Mucosa of rectum (tissue), 2 donors: ENCODE data around the gene CPSF4L.

Experiments used
- H3K27ac ChIP-seq, 2 donors: one replicate each; pipeline ENCODE4 v1.7.0; 2013; ENCODE audit warnings: inconsistent platforms in 2 of 2, low read depth in 2 of 2, low read length in 2 of 2
- H3K27me3 ChIP-seq, 2 donors: one replicate each; pipeline ENCODE4 v1.7.0; 2013; ENCODE audit warnings: low read length in 2 of 2; ENCODE audit not compliant: control insufficient read depth in 2 of 2, insufficient read depth in 2 of 2
- H3K36me3 ChIP-seq, 2 donors: one replicate each; pipeline ENCODE4 v1.7.0; 2013; ENCODE audit warnings: low read length in 2 of 2; ENCODE audit not compliant: control insufficient read depth in 2 of 2, insufficient read depth in 2 of 2
- H3K4me1 ChIP-seq, 2 donors: one replicate each; pipeline ENCODE4 v1.7.0; 2013; ENCODE audit warnings: low read length in 2 of 2, mild to moderate bottlenecking in 1 of 2; ENCODE audit not compliant: control insufficient read depth in 2 of 2, insufficient read depth in 2 of 2
- H3K4me3 ChIP-seq, 2 donors: one replicate each; pipeline ENCODE4 v1.7.0; 2013; ENCODE audit warnings: low read length in 2 of 2
- H3K9ac ChIP-seq, 2 donors: one replicate each; pipeline ENCODE4 v1.7.0; 2013; ENCODE audit warnings: low read length in 2 of 2, low read depth in 1 of 2, mild to moderate bottlenecking in 1 of 2
- H3K9me3 ChIP-seq, 2 donors: one replicate each; pipeline ENCODE4 v1.7.0; 2013; ENCODE audit warnings: low read length in 2 of 2; ENCODE audit not compliant: control insufficient read depth in 2 of 2
- donor health status: healthy.
- donor health status: Normal muscosa, but diverticular disease.

CPSF4L gene

DNA sequence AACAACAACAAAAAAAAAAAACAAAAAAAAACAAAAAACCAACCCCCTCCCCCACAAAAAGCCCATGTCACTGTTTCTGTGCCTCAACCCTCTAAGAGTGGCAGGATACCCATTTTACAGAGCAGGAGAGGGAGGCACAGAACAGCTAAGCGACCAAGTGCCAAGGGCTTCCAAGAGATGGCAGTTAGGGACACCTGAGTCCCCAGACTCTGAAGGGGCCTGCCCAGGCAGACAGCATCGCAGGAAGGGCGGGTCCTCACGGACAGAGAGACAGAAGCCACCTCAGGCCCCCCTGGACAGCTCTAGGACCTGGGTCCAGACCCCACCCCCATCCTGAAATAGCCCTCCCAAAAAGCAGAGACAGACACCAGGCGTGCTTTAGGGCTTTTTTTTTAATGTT, 21.6 kb upstream of the CPSF4L start:
- Histone ChIP-seq H3K36me3 (peaks cover 19 to 23% of the 10 kb centered on the region in 2 donors), H3K9me3 (no peaks in the 10 kb centered on the region), H3K27me3 (no peaks in the 10 kb centered on the region), H3K27ac (no peak overlapping the region), H3K4me3 (no peak overlapping the region), H3K9ac (no peak overlapping the region), H3K4me1 (peaks cover 16 to 24% of the 10 kb centered on the region in 2 donors)

DNA sequence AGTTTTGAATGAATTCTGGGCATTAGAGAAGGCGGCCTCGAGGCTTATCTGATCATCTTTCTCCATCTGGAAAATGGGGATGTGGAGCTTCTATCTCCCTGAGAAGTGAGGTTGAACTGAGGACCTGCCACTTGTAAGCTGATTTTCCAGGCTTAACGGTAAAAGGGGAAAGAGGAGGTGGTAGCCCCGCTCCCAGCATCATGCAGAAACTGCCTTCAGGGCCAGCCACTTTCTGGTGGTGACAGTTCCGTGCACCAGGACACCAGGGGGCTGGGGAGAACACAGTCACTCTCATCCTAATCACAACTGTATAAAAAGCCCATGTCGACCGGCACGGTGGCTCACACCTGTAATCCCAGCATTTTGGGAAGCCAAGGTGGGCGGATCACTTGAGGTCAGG, 20.9 kb upstream of the CPSF4L start:
- Histone ChIP-seq H3K27ac (no peak overlapping the region), H3K4me1 (peaks cover 14 to 23% of the 10 kb centered on the region in 2 donors), H3K9ac (no peak overlapping the region)

DNA sequence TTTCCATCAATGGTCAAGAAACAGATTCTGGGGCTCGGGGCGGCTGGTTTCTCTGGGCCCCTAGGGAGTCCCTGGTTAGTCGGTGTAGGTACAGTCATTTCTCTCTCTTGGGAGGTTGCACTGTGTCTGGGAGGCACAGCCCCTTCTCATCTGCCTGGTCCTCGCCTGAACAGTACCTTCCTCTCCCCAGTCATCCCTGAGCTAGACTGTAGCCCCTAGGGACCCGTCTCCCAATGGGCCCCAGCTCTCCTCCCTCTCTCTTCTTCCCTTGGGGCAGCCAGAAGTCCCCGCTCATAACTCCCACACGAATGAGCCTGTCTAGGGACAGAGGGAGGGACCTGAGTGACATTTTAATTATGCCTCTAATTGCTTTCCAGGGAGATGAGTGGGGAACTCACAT, 20.2 kb upstream of the CPSF4L start:
- no peaks in the 10 kb centered on the region for H3K9me3 ChIP-seq
- H3K4me3 ChIP-seq, result no peak overlapping the region
- H3K27me3 ChIP-seq, result no peaks in the 10 kb centered on the region
- H3K9ac ChIP-seq, result no peak overlapping the region
- no peak overlapping the region for H3K27ac ChIP-seq
- H3K4me1 ChIP-seq, result peaks cover 11 to 20% of the 10 kb centered on the region in 2 donors
- H3K36me3 ChIP-seq, result peaks cover 19 to 23% of the 10 kb centered on the region in 2 donors

More for the DNA sequence above, 20.9 kb upstream of the CPSF4L start:
- Histone ChIP-seq H3K27me3 (no peaks in the 10 kb centered on the region), H3K36me3 (peaks cover 19 to 23% of the 10 kb centered on the region in 2 donors), H3K9me3 (no peaks in the 10 kb centered on the region), H3K4me3 (no peak overlapping the region)

DNA sequence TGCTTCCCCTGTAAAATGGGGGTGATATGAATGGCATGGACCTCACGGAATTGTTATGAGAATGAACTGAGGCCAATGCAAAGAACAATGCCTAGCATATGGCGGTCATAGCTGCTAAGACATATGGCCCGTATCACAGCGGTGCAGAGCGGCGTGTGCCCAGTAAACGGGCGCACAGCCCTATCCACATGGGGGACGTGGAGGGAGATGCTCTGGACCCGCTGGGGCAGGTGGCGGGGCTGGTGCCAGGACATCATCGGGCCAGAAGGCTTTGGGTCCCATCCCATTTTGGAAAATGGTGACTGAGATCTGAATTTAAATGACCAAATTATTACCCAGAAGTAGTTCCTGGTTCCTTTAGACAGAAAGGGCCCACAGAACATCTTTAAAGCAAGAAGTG, 18.5 kb upstream of the CPSF4L start:
- Histone ChIP-seq H3K27ac (no peak overlapping the region), H3K4me3 (no peak overlapping the region), H3K36me3 (peaks cover 7 to 10% of the 10 kb centered on the region in 2 donors), H3K9me3 (no peaks in the 10 kb centered on the region), H3K4me1 (peaks cover 9 to 20% of the 10 kb centered on the region in 2 donors), H3K9ac (no peak overlapping the region), H3K27me3 (no peaks in the 10 kb centered on the region)

DNA sequence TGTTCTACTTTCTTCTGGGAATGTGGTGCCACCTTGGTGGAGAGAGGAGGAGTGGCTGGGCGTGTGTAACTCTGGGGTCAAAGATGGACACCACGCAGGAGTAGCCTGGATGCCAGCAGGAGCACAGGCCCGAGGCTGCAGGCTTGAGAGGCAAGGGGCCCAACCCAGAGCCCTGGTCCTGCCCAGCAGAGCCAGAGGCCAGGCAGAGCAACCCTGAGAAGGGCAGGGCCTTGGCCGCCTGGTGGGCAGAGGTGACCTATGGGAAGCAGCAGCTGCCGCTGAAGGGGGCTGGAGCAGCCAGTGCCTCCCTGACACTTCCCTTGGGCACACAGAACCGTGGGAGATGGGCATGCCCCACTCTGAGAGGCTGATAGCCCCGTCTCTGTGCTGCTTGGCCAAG, 18.0 kb upstream of the CPSF4L start:
- H3K36me3 ChIP-seq, result peaks cover 3 to 5% of the 10 kb centered on the region in 2 donors
- H3K4me3 ChIP-seq, result no peak overlapping the region
- no peak overlapping the region for H3K9ac ChIP-seq
- H3K27ac ChIP-seq, result no peak overlapping the region
- H3K9me3 ChIP-seq, result no peaks in the 10 kb centered on the region
- H3K4me1 ChIP-seq, result peaks cover 9 to 20% of the 10 kb centered on the region in 2 donors
- H3K27me3 ChIP-seq, result no peaks in the 10 kb centered on the region

DNA sequence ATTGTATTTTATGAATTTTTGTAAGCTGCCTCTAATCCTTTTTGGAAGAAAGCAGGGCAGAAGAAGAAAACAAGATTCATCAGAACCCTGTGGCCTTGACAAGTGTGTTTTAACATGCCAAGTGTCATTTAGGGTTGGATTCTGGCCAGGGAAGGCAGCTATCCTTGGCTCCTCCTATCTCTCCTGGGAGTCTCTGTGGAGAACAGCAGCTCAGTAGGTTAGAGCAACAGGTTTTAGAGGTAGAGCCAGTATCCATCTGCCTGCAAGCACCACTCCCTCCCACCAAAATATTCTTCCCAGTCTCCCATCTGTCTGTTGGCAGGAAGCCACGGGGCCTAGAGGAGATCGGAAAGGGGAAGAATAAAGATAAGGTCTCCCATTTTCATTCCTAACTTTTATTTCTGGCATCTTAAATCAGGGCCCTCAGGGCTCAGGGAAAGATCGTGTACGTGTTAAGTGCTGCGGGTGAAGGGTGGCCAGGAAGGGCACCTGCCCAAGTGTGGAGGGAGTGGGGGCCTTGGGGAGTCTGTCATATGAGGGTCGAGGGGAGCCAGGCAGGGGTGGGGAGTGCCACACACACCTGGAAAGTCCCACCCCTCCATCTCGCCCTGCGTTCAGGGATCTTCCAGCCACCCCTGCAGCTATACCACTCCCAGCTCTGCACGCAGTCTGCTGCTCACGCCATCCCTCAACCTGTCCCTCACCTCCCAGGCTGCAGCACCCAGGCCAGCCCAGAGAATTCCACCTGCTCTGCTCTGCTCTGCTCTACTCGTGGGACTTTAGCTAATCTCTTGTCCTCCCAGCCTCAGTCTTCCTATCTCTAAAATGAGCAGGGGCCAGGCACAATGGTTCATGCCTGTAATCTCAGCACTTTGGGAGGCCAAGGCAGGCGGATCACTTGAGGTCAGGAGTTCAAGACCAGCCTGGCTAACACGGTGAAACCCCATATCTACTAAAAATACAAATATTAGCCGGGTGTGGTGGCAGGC, 17.1 kb upstream of the CPSF4L start:
- Histone ChIP-seq H3K9ac (peak overlapping the region in 1 of 2 donors; percentile 47), H3K4me1 (peaks cover 9 to 20% of the 10 kb centered on the region in 2 donors), H3K36me3 (peaks cover 0 to 2% of the 10 kb centered on the region in 2 donors), H3K27me3 (no peaks in the 10 kb centered on the region), H3K4me3 (no peak overlapping the region), H3K9me3 (no peaks in the 10 kb centered on the region), H3K27ac (peak overlapping the region; percentile 43 to 54)

DNA sequence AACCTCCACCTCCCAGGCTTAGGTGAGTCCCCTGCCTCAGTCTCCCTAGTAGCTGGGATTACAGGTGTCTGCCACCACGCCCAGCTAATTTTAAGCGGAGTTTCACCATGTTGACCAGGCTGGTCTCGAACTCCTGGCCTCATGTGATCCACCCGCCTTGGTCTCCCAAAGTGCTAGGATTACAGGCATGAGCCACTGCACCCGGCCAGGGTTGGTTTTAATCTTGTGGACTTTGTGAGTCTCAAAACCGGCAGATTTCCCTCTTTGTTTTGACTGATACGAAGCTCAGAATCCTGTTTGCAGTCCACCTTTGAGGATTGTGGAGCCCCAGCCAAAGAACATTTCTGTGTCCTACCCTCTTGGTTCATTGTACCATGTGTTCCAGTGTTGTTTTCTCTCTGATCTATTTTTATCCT, 16.4 kb upstream of the CPSF4L start:
- Histone ChIP-seq H3K36me3 (peaks cover 0 to 2% of the 10 kb centered on the region in 2 donors), H3K27ac (peak overlapping the region; percentile 43 to 54), H3K4me1 (peaks cover 9 to 20% of the 10 kb centered on the region in 2 donors), H3K4me3 (no peak overlapping the region), H3K9ac (no peak overlapping the region), H3K27me3 (no peaks in the 10 kb centered on the region), H3K9me3 (no peaks in the 10 kb centered on the region)

DNA sequence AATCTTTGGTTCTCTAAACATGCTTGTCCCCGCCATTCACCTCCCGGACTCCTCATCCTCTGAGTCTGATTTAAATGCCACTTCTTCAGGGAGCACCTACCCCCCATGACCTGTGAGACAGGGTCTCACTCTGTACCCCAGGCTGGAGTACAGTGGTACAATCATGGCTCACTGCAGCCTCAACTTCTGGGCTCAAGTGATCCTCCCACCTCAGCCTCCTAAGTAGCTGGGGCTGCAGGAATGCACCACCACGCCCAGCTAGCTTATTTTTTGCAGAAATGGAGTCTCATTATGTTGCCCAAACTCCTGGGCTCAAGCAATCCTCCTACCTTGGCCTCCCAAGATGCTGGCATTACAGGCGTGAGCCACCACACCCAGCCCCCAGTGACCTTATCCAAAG, 12.8 kb upstream of the CPSF4L start:
- Histone ChIP-seq H3K4me1 (peaks cover 9 to 17% of the 10 kb centered on the region in 2 donors), H3K9ac (no peak overlapping the region), H3K9me3 (no peaks in the 10 kb centered on the region), H3K27ac (no peak overlapping the region), H3K4me3 (no peak overlapping the region), H3K36me3 (no peaks in the 10 kb centered on the region), H3K27me3 (no peaks in the 10 kb centered on the region)

DNA sequence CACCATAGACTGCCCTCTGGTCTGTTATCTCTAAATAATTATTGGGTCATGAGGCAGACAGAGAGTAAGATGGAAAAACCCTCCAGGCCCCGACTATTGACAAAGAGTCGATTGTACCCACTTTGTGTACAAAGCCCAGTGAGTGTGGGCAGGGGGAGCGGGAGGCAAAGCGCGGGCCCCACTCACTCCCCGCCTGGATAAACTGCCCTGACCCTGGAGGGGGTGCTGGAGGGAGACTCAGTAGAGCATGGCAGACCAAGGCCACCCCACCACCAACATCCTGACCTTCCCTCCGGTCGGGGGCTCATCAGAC, 11.2 kb upstream of the CPSF4L start:
- peaks cover 0 to 9% of the 10 kb centered on the region in 2 donors for H3K4me1 ChIP-seq
- no peak overlapping the region for H3K27ac ChIP-seq
- no peak overlapping the region for H3K9ac ChIP-seq

DNA sequence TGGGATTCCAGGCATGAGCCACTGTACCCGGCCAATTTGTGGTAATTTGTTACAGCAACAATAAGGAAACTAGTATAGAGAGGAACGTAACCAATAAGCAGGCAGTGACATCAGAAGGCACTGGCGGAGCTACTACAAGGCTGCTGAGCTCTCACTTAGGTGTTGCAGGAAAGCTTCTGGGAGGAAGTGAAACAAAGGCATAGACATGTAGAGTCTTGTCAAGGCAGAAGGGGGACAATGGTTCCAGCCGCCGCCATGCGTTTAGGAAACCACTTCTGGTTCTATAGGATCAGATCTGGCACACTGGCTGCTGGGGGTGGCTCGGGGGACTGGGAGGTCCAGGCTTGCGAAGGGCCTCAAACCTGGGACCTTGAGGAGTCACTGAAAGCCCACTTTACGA, 9.4 kb upstream of the CPSF4L start:
- Histone ChIP-seq H3K9me3 (no peaks in the 10 kb centered on the region), H3K9ac (no peak overlapping the region), H3K4me1 (peaks cover 0 to 13% of the 10 kb centered on the region in 2 donors), H3K27ac (no peak overlapping the region), H3K4me3 (no peak overlapping the region), H3K36me3 (no peaks in the 10 kb centered on the region), H3K27me3 (no peaks in the 10 kb centered on the region)

More for the DNA sequence above, 11.2 kb upstream of the CPSF4L start:
- Histone ChIP-seq H3K4me3 (no peak overlapping the region), H3K9me3 (no peaks in the 10 kb centered on the region), H3K36me3 (no peaks in the 10 kb centered on the region), H3K27me3 (no peaks in the 10 kb centered on the region)
